Fibroblast of skin of scalp (primary cell): Measurements from ENCODE around the gene PFDN4.
"Not testable (repeated sequence)": the region's sequence is repeated elsewhere in the genome, so short reads cannot be mapped to it uniquely, and the experiment has no call there.

Experiments used
- DNase-seq: peaks from one replicate; pipeline ENCODE4 v3.0.0-alpha.2; 2013

The PFDN4 gene

DNA sequence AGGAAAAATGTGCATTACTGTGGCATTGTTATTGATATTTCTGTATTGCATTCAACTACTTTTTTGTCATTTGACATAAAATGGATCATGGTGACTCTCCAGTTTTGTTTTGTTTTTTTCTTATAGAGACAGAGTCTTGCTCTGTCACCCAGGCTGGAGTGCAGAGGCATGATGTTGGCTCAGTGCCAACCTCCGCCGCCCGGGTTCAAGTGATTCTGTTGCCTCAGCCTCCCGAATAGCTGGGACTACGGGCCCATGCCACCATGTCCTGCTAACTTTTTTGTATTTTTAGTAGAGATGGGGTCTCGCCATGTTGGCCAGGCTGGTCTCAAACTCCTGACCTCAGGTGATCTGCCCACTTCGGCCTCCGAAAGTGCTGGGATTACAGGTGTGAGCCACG, 16.8 kb downstream of the PFDN4 start:
- not testable (repeated sequence) for DNase-seq

DNA sequence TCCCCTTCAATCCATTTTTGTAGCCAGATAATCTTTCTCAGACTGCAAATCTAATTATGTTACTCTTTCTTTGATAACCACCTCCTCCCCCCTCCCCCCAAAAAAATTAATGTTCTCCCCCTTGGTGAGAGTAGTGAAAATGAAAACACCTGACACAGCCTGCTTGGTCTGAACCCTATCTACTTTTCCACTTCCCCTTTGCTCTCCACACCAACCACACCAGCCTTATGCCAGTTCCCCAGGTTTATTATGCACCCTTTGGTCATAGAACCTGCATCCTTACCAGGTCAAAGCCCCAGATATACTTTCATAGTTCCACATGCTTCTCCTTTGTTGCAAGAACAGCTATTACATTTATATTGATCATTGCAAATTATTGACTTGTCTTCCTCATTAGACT, 19.4 kb downstream of the PFDN4 start:
- no peak for DNase-seq

DNA sequence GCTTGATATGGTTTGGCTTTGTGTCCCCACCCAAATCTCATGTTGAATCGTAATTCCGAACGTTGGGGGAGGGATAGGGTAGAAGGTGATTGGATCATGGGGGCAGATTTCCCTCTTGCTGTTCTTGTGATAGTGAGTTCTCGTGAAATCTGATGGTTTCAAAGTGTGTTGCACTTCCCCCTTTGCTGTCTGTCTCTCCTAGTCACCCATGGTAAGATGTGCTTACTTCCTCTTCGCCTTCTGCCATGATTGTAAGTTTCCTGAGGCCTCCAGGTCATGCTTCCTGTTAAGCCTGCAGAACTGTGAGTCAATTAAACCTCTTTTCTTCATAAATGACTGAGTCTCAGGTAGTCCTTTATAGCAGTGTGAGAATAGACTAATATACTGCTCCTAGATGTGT, 19.9 kb downstream of the PFDN4 start:
- no peak for DNase-seq

DNA sequence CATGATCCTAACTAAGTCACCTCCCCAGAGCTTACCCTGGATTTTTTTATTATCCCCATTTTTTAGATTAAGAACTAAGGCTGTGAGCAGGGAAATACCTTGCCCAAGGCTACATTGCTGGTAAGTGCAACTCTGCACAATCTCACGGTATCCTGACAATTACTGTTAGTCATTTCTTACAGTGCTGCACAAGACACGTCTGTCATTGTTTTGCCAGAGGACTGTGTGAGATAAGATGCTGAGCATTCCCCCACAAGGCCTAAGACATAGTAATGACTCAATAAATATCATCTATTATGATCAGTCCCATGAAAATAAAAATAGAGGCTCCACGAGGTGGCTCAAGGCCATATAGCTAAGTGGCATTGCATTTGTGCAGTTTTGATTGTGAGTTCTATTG, 21.0 kb downstream of the PFDN4 start:
- DNase-seq = peak; percentile 25

DNA sequence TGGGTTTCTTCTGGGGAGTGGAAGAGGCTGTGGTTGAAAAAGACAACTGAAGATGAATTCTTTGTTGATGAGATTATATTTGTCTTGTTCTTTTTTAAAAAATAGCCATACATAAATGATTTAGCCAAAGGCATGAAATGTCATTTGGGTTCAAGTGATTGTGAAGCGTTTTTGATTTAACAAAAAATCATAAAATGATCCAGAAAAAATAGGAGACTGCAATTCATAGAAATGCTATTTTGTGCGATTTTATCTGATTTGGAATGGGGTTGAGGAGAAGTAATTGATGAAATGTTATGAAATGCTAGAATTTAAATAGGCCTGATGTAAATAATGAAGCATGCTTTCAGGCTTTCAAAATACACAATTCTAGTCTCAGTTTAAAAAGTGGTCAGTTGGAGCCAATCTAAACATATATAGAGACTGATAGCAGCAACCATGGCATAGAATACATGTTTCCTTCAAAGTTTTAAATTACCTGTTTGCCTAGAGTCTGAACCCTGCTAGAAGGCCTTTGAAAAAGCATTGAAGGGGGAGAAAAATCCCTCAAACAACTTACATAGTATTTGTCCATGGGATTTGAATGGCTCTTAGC, 21.8 kb downstream of the PFDN4 start:
- no peak for DNase-seq

DNA sequence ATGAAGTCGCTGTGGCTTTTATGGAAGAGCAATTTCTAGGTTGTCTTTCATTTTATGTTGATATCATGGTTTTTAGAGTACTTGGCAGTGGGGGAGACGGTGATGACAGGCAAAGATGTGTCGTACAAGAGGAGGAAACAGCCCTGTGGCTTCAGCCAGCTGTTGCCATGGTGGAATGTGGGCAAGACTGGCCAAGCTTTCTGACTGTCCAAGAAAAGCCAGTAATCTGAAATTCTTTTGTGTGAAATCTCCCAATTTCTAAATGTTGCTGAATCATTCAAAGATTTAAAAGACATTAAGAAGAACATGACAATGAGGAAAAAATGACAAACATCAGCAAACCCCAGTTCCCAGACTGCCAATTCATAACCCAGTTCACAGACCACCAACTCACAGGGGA, 23.1 kb downstream of the PFDN4 start:
- DNase-seq = peak; percentile 60

DNA sequence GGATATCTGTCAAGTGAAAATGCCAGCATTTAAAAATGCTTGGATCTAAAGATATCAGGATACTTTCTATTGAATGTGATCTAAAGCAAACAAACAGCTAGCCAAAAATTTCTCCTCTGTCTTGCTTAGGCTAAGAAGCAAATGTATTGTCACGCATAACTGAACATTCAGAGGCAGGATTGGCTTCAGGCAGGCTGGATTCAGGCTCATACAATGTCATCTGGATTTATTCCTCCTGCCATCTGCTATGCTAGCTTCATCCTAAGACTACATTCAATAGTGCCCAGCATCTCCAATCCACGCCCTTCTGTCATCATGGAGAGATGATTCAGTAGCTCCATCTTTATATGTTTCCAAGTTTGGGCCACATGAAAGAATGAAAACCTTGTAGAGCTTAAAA, 27.1 kb downstream of the PFDN4 start:
- peak; percentile 36 for DNase-seq

DNA sequence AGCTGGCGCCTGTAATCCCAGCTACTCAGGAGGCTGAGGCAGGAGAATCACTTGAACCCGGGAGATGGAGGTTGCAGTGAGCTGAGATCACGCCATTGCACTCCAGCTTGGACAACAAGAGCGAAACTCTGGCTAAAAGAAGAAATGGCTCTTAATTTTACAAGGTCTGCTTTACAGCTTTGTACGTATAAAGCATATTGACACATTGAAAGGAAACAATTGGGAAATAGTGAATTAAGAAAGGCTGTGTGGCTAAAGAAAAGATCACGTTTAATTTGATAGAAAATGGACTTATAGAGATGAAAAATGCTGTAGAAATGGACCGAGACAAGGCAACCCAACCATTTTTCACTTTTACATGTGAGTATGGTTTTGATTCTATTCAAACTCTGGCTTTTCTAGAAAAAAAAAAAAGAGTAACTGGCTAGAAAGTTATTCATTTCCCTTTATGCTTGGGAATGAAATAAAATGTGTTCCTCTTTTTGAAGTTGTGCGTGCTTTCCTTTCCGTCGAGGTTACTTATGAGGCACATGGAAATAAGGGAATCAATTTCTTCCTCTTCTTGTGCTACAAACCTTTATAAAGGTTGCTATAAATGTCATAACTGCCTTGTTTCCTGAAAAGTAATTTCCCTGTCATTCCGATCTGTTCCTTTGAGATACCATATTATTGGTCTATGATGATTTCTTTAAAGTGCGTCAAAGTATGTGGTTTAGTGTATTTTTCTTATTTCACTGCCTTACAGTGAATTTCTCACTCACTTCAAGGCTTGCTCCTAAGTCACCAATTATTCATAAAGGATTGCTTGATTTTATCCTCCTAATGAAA, 29.4 kb downstream of the PFDN4 start:
- no peak for DNase-seq

DNA sequence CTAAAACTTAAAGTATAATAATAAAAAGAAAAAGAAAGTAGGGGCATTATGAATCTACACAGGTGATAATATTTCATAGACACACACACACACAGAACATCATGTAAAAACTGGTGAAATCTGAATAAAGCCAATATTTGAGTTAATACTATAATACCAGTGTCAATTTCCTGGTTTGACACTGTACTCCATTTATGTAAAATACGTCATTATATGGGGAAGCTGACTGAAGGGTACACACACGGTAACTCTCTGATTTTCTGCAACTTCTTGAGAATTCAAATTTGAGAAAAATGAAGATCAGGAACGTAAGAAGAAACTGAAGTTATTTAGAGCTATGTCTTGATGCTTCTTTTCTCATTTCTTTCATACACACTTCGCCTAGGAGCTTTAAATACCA, 36.2 kb downstream of the PFDN4 start:
- no peak for DNase-seq

DNA sequence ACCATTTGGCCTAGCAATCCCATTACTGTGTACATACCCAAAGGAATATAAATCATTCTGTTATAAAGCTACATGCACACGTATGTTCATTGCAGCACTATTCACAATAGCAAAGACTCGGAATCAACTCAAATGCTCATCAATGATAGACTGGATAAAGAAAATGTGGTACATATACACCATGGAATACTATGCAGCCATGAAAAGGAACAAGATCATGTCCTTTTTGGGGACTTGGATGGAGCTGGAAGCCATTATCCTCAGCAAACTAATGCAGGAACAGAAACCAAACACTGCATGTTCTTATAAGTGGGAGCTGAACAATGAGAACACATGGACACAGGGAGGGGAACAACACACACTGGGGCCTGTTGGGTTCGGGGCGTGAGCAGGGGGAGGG, 40.8 kb downstream of the PFDN4 start:
- not testable (repeated sequence) for DNase-seq

DNA sequence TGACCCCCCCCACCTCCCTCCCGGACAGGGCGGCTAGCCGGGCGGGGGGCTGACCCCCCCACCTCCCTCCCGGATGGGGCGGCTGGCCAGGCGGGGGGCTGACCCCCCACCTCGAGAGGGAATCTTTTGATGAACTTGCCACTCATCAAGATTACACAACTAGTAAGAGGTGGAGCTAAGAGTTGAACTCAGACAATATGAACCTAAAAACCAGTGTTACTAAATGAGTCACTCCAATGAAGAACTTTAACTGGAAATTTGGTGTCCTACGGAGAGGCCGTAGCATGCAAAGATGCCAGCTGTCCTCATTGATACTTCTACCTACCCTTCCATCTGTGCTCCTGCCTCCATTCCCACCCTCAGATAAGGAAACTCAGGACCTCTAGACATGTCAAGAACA, 42.8 kb downstream of the PFDN4 start:
- no peak for DNase-seq

DNA sequence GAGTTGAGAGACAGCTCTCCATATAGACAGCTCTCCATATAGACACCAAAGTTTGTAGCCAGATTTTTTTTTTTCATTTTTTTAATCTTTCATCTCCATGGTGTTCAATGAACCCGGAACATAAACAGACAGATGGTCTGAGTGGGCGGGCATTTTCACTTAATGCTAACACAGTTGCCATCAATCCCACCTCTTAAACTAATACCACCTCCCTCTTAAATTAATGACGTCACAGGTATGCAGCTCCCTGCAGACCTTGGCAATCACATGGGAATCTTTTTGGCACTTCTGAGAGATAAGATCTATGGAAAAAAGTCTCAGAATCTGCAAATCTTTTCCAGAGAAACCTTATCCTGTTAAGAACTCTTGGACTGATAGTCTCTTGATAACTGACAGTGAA, 43.2 kb downstream of the PFDN4 start:
- DNase-seq = no peak

DNA sequence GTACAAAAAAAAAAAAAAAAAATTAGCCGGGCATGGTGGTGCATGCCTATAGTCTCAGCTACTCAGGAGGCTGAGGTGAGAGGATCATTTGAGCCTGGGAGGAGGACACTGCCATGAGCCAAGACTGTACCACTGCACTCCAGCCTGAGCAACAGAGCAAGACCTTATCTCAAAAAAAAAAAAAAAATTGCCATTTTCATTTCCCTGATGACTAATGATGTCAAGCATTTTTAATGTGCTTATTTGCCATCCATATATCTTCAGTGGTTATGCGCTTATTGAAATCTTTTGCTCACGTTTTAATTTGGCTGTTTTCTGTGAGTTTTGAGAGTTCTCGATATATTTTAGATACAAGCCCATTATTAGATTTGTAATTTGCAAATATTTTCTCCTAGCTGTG, 46.7 kb downstream of the PFDN4 start:
- DNase-seq = peak; percentile 37

DNA sequence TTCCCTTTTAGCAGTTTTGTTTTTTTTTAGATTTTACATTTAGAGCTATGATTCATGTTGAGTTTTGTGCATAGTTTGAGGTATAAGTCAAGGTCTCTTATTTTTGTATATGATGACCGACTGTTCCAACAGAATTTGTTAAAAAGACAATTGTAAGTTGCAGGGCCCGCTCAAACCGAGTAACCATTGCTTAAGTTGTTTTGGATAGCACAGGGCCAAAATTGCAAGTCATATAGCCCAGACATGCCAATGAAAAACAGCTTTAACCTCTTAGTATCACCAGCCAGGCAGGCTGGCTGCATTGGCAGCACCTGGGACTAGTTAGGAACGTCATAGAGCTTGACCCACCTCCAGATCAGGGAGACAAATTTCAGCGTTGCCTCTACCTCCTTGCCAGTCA, 47.3 kb downstream of the PFDN4 start:
- DNase-seq = peak; percentile 80

DNA sequence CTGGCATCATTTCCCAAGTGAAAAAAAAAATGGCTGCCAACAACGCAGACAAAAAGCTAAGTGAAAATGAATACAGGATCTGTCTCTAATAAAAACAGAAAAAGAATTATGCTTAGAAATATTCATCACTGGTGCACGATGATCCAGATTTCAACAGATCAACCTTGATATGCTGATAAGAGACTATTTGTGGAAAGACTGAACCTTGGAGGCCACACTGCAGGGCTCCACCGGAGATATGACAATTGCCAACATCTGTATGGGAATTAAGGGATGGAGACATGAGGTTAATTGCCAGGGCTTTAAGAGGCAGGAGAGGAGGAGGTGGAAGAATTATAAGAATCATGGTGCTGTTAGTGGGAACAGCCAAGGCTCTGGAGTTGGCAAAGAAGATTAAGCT, 48.3 kb downstream of the PFDN4 start:
- DNase-seq = no peak

DNA sequence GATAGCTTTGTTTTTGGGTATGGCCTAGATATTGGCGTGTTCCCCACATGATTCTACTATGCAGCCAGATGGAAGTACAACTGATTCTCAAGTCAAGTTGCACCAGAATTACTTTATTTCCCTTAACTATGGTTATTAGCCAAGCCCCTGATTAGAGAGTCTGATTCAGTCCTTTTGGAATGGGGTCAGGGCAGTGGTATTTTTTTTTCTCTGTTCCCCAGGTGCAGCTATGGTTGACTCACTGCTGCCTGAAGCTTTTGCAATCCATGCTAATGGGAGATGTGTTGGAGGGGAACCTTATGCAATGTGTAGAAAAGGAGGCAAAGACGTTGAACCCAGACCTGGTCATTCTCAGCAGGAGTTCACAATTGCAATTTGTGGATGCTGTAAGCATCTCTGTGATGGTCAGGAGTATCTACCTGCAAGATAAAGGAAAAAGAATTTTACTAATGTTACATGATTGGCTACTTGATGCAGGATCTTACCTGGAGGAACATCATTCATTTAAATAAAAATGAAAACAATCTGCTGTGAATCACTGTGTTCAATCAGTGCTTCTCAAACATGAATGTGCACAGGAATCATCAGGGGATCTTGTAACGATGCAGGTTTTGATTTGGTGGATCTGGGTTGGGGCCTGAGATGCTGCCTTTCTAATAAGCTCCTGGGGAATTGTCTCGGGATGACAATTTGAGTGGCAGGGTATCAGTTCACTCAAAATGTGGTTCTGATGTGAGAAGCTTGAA, 49.4 kb downstream of the PFDN4 start:
- peak; percentile 80 for DNase-seq

DNA sequence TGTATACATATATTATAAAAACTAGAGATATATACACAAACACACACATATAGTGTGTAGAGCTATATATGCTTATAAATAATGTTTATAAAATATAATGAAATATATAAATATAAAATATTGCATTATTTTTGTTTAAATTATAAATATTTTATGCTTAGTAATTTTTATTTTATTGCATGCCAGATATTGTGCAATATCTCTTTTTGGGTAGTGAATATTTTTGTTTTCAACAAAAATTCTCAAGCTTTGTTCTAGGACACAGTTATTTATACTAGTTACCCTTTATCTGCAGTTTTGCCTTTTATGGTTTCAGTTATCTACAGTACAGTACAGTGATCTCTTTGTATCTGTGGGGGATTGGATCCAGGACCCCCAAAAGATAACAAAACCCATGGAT, 52.2 kb downstream of the PFDN4 start:
- DNase-seq = no peak

DNA sequence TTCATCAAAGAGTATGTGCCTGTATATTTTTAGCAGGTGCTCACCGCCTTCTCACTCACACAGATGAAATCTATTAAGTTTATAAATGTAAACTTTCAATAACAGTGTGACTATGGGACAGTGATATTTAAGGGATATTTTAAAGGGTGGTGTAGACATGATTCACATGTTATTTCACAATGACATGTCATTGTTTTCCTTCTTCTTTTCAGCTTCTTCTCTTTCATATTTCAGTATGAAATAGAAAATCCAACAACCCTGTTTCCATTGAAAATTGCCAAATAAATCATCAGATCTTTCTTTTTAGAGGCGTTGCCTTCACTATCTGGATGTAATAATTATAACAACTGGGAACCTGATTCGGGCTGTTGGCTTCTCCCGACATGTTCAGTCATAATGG, 54.8 kb downstream of the PFDN4 start:
- no peak for DNase-seq

DNA sequence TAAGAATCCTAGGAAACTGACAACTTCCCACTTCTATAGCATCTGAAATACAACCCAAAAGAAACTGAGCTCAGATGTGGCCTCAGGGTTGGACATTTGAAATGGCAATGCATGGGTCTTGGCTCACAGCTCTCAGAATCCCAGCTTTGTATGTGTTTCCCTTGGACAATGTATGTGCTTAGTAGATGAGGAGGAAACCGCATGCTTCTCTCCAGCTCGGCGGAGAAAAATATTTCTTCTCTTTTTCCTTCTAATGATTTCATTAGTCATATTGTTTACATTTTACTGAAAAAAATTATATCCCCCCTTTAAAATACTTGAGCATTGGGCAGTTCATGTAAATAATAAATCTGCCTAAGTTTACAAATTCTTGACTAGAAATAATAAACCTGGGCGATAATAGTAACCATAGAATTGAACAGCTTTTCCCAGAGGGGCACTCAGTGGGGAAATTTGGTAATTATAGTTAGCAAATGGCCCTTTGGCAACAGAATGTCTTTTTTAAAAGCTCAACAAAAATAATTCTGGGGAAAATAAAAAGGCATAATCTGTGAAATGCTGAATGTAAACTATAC, 55.3 kb downstream of the PFDN4 start:
- DNase-seq = no peak

DNA sequence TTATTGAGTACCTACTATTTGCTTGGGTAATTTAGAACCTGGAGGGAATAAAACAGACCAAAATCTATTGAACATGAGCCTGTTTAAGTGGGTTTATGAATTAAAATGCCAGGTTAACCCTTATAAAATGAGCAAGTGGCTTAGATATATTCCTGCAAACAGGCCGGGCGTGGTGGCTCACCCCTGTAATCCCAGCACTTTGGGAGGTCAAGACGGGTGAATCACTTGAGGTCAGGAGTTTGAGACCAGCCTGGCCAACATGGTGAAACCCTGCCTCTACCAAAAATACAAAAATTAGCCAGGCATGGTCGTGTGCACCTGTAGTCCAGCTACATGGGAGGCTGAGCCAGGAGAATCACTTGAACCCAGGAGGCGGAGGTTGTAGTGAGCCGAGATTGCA, 57.9 kb downstream of the PFDN4 start:
- not testable (repeated sequence) for DNase-seq

DNA sequence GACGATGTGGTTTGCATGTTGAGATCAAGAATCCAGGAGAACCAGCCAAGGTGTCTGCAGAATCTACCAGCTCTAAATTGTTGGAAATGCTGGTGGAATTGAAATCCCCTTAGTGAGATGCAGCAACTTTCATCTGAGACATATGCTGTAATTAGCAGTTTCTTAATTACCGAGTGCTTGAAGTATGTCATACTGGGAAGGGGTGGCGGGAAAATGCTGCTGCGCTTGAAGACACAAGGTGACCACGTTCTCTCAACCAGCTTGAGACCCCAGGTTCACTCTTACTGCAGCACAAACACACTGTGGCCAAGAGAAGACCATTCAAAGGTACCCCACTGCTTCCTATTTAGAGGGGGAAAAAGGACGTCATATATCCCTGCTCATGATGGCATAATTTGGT, 59.0 kb downstream of the PFDN4 start:
- no peak for DNase-seq

DNA sequence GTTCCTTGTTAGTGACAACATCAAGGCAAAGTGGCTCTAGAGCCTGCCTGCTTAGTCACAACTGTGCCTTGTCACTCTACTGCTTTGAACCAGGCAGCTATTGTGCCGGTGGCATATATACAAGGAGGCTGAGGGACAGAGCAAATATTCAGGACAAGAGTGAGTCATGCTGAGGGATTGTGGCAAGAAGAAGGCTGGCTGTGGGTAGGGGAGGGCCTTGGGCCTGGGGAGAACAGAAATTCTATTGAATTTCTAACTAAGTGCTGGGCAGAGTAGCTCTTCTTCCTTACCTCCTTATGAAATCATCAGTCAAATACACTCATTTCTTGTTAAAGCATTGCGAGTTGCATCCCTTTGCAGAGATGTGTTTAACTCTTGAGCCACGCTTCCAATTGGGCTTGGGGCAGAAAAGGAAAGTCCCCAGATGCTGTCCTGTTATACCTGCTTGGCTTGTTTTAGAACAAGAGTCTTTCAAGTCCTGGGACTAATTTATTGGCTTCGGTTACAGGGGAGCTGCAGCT, 59.7 kb downstream of the PFDN4 start:
- peak; percentile 65 for DNase-seq

DNA sequence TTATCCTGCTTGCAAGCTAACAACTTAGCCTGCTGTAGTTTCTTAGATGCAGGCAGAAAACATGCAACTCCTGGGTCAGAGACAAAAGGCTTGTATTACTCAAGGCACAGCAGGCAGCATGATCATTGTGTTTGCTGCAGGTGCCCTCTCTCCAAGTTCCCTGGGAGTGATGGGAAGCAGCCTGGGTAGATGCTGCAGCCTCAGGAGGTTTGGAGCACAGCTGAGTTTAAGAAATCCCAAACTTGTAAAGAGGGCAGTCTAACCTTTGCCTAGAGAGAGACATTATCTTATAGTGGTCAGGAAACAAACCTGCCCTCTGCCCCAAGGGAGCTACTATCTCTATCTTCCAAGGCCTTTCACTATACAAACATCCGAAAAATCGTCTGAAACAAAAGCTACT, 61.1 kb downstream of the PFDN4 start:
- no peak for DNase-seq
